Spleen (tissue), 11 donors: Measurements from ENCODE around the gene SRP54. TPM values are rescaled to one million over a fixed set of nuclear protein-coding genes. Genes with fewer than 3 reads are reported as not detected.

Source experiments
- DNase-seq: peaks from one replicate; pipeline ENCODE4 v3.0.0-alpha.2; 2020
- H3K27ac ChIP-seq, 8 donors: fragments of 200-600 bp; sonication (generic) in 7 of 8; 1 replicate in 4 of 8; 2 replicates in 4 of 8; pipeline versions ENCODE4 v1.5.0 to v1.8.0; 2016 to 2021; ENCODE audit warnings: inconsistent platforms in 4 of 8, mild to moderate bottlenecking in 4 of 8, moderate library complexity in 1 of 8
- H3K27me3 ChIP-seq, 7 donors: fragments of 200-600 bp; sonication (generic) in 6 of 7; replicated peaks in 1 of 7; 1 replicate in 4 of 7; 2 replicates in 3 of 7; pipeline versions ENCODE4 v1.5.0 to v1.8.0; 2016 to 2021; ENCODE audit warnings: inconsistent platforms in 3 of 7, mild to moderate bottlenecking in 1 of 7
- H3K36me3 ChIP-seq, 6 donors: fragments of 200-600 bp; sonication (generic) in 5 of 6; 1 replicate in 4 of 6; 2 replicates in 2 of 6; pipeline versions ENCODE4 v1.5.0 to v1.8.0; 2016 to 2021; ENCODE audit warnings: inconsistent platforms in 2 of 6
- H3K4me1 ChIP-seq, 6 donors: fragments of 200-600 bp; sonication (generic) in 5 of 6; 1 replicate in 3 of 6; 2 replicates in 3 of 6; pipeline versions ENCODE4 v1.5.0 to v1.8.0; 2016 to 2021; ENCODE audit warnings: inconsistent platforms in 3 of 6
- H3K4me3 ChIP-seq, 8 donors: fragments of 200-600 bp; sonication (generic) in 7 of 8; 1 replicate in 4 of 8; 2 replicates in 4 of 8; pipeline versions ENCODE4 v1.5.0 to v1.8.0; 2016 to 2021; ENCODE audit warnings: inconsistent platforms in 4 of 8, mild to moderate bottlenecking in 4 of 8, moderate library complexity in 2 of 8
- H3K9me3 ChIP-seq, 8 donors: fragments of 200-600 bp; sonication (generic) in 7 of 8; 1 replicate in 4 of 8; 2 replicates in 4 of 8; pipeline versions ENCODE4 v1.5.0 to v1.8.0; 2016 to 2021; ENCODE audit warnings: inconsistent platforms in 4 of 8
- POLR2A ChIP-seq, 3 donors: fragments of 450-650 bp; IDR thresholded peaks; one replicate each; pipeline ENCODE4 v1.5.1; 2017; ENCODE audit warnings: antibody characterized with exemption in 3 of 3, mild to moderate bottlenecking in 1 of 3
- POLR2AphosphoS5 ChIP-seq, 3 donors: sonication (generic); formaldehyde crosslinking; IDR thresholded peaks; one replicate each; pipeline ENCODE4 v1.5.1; 2017; ENCODE audit warnings: antibody characterized with exemption in 3 of 3
- WGBS, 5 donors: extraction: QIAGEN DNeasy Blood & Tissue Kit in 3 of 5; methylation state at CpG; one replicate each; pipeline versions ENCODE4 v1.1.5 to v1.1.7; 2013 to 2018; 5-methylcytosine and 5-hydroxymethylcytosine counted together
- intact Hi-C: fragments of 100-400 bp; cut with DNase I; formaldehyde crosslinking; loops from one replicate; pipeline ENCODE4 v1.15.0; 2023; ENCODE audit warnings: low total_unique reads
- polyA plus RNA-seq, 3 donors: library from polyadenylated mRNA; stranded (reverse); fragments of 200-250 nt; gene quantifications; one replicate each; pipeline ENCODE4 v1.2.1, GENCODE V29; 2013
- total RNA-seq, 7 donors: library from RNA; depleted of rRNA in 3 of 7; stranded (reverse); fragments of >200 nt in 3 of 7; fragmentation: NEBNext Ultra II Directional in 4 of 7; extraction: Animal tissue kit (Norgen Biotek cat#: 25700) in 4 of 7; gene quantifications; one replicate each; pipeline versions ENCODE4 v1.1.0 to v1.2.1, GENCODE V29; 2016 to 2021
- TF ChIP-seq, protein P1 (sequence below), 11 experiments: fragments of 200-600 bp in 7 of 11; fragments of 450-650 bp in 4 of 11; sonication (generic) in 4 of 11; IDR thresholded peaks in 8 of 11; conservative IDR thresholded peaks in 3 of 11; 1 replicate in 7 of 11; 2 replicates in 4 of 11; pipeline versions ENCODE4 v1.4.0 to v1.8.0; 2016 to 2021; ENCODE audit warnings: antibody characterized with exemption in 11 of 11, inconsistent platforms in 4 of 11, mild to moderate bottlenecking in 1 of 11
- donor health status: healthy with polysubstance abuse.
- donor health status: DM: no; HTN: no; CAD: no; lungs with moderate emphysema.
- donor health status: DM: no; HTN: no; CAD: no.
- donor health status: Bipolar disorder and iron deficiency.
- donor health status: healthy.
- donor health status: DM: no; HTN: no; CAD: no.
- donor health status: DM: yes; HTN: yes; CAD: no.

The SRP54 gene
- total and polyA plus RNA-seq, 10 donors = 16.4 to 65.0 (median 49.7) TPM

DNA sequence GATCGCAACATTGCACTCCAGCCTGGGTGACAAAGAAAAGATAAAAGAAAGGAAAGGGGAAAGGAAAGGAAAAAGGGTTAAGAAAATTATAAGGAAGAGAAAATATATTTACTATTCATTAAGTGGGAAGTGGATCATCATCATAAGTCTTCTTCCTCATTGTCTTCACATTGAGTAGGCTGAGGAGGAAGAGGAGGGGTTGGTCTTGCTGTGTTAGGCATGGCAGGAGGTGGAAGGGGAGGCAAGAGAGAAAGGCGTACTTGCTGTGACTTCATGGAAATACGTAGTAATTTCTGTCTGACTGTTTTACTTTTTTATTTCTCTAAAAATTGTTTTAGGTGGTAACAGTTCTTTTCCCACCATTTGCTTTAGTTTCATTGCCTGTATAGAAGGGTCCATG is 89.4 kb downstream of the SRP54 start:
- no peak for TF ChIP-seq POLR2A (IDR thresholded peaks at IDR 0.05)
- TF ChIP-seq POLR2AphosphoS5 (IDR thresholded peaks at IDR 0.05) = no peak
- TF ChIP-seq, protein P1, sequence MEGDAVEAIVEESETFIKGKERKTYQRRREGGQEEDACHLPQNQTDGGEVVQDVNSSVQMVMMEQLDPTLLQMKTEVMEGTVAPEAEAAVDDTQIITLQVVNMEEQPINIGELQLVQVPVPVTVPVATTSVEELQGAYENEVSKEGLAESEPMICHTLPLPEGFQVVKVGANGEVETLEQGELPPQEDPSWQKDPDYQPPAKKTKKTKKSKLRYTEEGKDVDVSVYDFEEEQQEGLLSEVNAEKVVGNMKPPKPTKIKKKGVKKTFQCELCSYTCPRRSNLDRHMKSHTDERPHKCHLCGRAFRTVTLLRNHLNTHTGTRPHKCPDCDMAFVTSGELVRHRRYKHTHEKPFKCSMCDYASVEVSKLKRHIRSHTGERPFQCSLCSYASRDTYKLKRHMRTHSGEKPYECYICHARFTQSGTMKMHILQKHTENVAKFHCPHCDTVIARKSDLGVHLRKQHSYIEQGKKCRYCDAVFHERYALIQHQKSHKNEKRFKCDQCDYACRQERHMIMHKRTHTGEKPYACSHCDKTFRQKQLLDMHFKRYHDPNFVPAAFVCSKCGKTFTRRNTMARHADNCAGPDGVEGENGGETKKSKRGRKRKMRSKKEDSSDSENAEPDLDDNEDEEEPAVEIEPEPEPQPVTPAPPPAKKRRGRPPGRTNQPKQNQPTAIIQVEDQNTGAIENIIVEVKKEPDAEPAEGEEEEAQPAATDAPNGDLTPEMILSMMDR (IDR thresholded peaks at IDR 0.05 in 8 of 11, conservative IDR thresholded peaks at IDR 0.05 in 3 of 11) = no peak

DNA sequence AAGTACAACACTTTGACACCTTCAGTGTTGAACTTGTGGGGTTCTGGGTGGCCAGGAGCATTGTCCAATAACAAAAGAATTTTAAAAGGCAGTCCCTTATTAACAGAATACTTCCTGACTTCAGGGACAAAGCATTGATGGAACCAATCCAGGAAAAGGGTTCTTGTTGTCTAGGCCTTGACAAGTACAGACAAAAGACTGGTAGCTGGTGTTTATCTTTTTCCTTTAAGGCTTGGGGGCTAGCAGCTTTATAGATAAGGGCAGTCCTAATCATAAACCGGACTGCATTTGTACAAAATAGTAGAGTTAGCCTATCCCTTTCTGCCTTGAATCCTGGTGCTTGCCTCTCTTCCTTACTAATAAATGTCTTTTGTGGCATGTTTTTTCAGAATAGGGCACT is 90.7 kb downstream of the SRP54 start:
- no peak overlapping the region for H3K27ac ChIP-seq
- peaks cover 0 to 81% (median 11%) of the 10 kb centered on the region in 6 donors for H3K36me3 ChIP-seq
- TF ChIP-seq, protein P1 (IDR thresholded peaks at IDR 0.05 in 8 of 11, conservative IDR thresholded peaks at IDR 0.05 in 3 of 11) = no peak
- TF ChIP-seq POLR2AphosphoS5 (IDR thresholded peaks at IDR 0.05) (no peak), POLR2A (IDR thresholded peaks at IDR 0.05) (no peak)
- no peak overlapping the region for H3K4me3 ChIP-seq
- no peaks in the 10 kb centered on the region for H3K27me3 ChIP-seq
- no peaks in the 10 kb centered on the region for H3K4me1 ChIP-seq
- WGBS, 5 donors = 60 to 94% (median 69%) methylated on average over 1 of the region's 1 CpG
- intact Hi-C loops = no loop called here
- H3K9me3 ChIP-seq = no peaks in the 10 kb centered on the region
- DNase-seq = no peak

More for the DNA sequence above, 89.4 kb downstream of the SRP54 start:
- no peak for DNase-seq
- no peaks in the 10 kb centered on the region for H3K9me3 ChIP-seq
- H3K27ac ChIP-seq = no peak overlapping the region
- H3K27me3 ChIP-seq = no peaks in the 10 kb centered on the region
- H3K36me3 ChIP-seq = peaks cover 0 to 83% (median 12%) of the 10 kb centered on the region in 6 donors
- 88 to 96% (median 92%) methylated on average over 3 of the region's 3 CpGs for WGBS, 5 donors
- intact Hi-C loops = no loop called here
- H3K4me1 ChIP-seq = no peaks in the 10 kb centered on the region
- H3K4me3 ChIP-seq = no peak overlapping the region

DNA sequence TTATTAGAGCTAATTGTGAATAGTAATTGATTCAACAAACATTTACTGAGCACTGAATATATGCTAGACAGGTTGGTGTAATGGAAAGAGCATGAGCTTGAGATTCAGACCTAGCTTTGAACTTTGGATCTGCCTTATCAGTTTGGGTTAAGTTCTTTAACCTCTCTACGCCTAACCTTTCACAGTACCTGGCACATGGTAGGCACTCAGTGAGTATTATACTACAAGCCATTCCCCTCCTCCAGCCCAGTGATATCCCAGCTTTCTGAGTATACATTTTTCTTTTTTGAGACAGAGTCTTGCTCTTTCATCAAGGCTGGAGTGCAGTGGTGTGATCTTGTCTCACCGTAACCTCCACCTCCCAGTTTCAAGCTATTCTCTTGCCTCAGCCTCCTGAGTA is 95.3 kb downstream of the SRP54 start:
- no peak overlapping the region for H3K27ac ChIP-seq
- WGBS, 5 donors = 95 to 98% (median 97%) methylated on average over 2 of the region's 2 CpGs
- H3K9me3 ChIP-seq = no peaks in the 10 kb centered on the region
- H3K4me3 ChIP-seq = no peak overlapping the region
- no peaks in the 10 kb centered on the region for H3K4me1 ChIP-seq
- H3K36me3 ChIP-seq = peaks cover 0 to 85% (median 28%) of the 10 kb centered on the region in 6 donors
- DNase-seq = no peak
- no peaks in the 10 kb centered on the region for H3K27me3 ChIP-seq
- intact Hi-C loops = no loop called here
- TF ChIP-seq, protein P1 (IDR thresholded peaks at IDR 0.05 in 8 of 11, conservative IDR thresholded peaks at IDR 0.05 in 3 of 11) = no peak
- no peak for TF ChIP-seq POLR2A (IDR thresholded peaks at IDR 0.05)
- no peak for TF ChIP-seq POLR2AphosphoS5 (IDR thresholded peaks at IDR 0.05)

Other genes starting within 250 kb of the SRP54 start
- 100 to 1,000 TPM in 2 of 7 donors, 10 to 100 TPM in 5; 58.1 to 126 (median 89.0) TPM for gene BAZ1A, start 107.6 kb upstream of the SRP54 start, total RNA-seq
- 10 to 100 TPM; 22.3 to 28.6 (median 23.5) TPM for gene BAZ1A, start 107.6 kb upstream of the SRP54 start, polyA plus RNA-seq
- gene FAM177A1, start 63.3 kb downstream of the SRP54 start, total RNA-seq = 10 to 100 TPM; 25.2 to 47.0 (median 28.3) TPM
- gene FAM177A1, start 63.3 kb downstream of the SRP54 start, polyA plus RNA-seq = 10 to 100 TPM; 17.5 to 24.2 (median 21.3) TPM
- 10 to 100 TPM; 32.3 to 45.7 (median 37.2) TPM for gene PPP2R3C, start 139.0 kb downstream of the SRP54 start, total RNA-seq
- 10 to 100 TPM; 30.4 to 46.2 (median 36.5) TPM for gene PPP2R3C, start 139.0 kb downstream of the SRP54 start, polyA plus RNA-seq
- 10 to 100 TPM; 15.3 to 45.6 (median 28.5) TPM for gene PRORP, start 139.6 kb downstream of the SRP54 start, total RNA-seq
- 10 to 100 TPM; 11.5 to 17.0 (median 15.9) TPM for gene PRORP, start 139.6 kb downstream of the SRP54 start, polyA plus RNA-seq